HG02798 (cell line): ENCODE results near the gene DPY19L3.
A peak's percentile ranks its signal among the peaks of the same experiment; 100 is the strongest.
"Not testable (repeated sequence)": the region's sequence is repeated elsewhere in the genome, so short reads cannot be mapped to it uniquely, and the experiment has no call there.

Experiments
- ATAC-seq: cut with Tn5 transposase; IDR thresholded peaks from one replicate; pipeline ENCODE4 v1.9.1; 2021; ENCODE audit warnings: mild to moderate bottlenecking; ENCODE audit not compliant: unreplicated experiment, poor library complexity

The DPY19L3 gene

GRCh38 chr19:32437096-32437495 is 31.5 kb downstream of the DPY19L3 start:
- no peak for ATAC-seq

- no peak for ATAC-seq
These were observed 33.2 kb downstream of the DPY19L3 start for GRCh38 chr19:32438751-32439150.

- no peak for ATAC-seq
These were observed 37.1 kb downstream of the DPY19L3 start for GRCh38 chr19:32442650-32443049.

- ATAC-seq: not testable (repeated sequence)
These were observed 42.0 kb downstream of the DPY19L3 start for GRCh38 chr19:32447534-32447933.

GRCh38 chr19:32448026-32448425 is 42.5 kb downstream of the DPY19L3 start:
- ATAC-seq: no peak

- ATAC-seq: no peak
These were observed 44.6 kb downstream of the DPY19L3 start for GRCh38 chr19:32450217-32450616.

GRCh38 chr19:32453736-32454135 is 48.2 kb downstream of the DPY19L3 start:
- no peak for ATAC-seq

GRCh38 chr19:32456406-32456805 is 50.8 kb downstream of the DPY19L3 start:
- ATAC-seq: no peak

- no peak for ATAC-seq
These were observed 52.1 kb downstream of the DPY19L3 start for GRCh38 chr19:32457571-32458158.

GRCh38 chr19:32458500-32459123 is 53.0 kb downstream of the DPY19L3 start:
- peak; percentile 90 for ATAC-seq

- no peak for ATAC-seq
These were observed 53.8 kb downstream of the DPY19L3 start for GRCh38 chr19:32459204-32459865.

- ATAC-seq: no peak
These were observed 54.9 kb downstream of the DPY19L3 start for GRCh38 chr19:32460476-32460875.

- ATAC-seq: no peak
These were observed 58.7 kb downstream of the DPY19L3 start for GRCh38 chr19:32464279-32464678.

GRCh38 chr19:32465176-32465575 is 59.6 kb downstream of the DPY19L3 start:
- ATAC-seq: no peak

GRCh38 chr19:32469795-32470194 is 64.2 kb downstream of the DPY19L3 start:
- no peak for ATAC-seq

- no peak for ATAC-seq
These were observed 65.5 kb downstream of the DPY19L3 start for GRCh38 chr19:32471095-32471494.

- ATAC-seq: no peak
These were observed 66.2 kb downstream of the DPY19L3 start for GRCh38 chr19:32471811-32472210.

GRCh38 chr19:32475141-32476031 is 69.8 kb downstream of the DPY19L3 start:
- ATAC-seq: no peak

- ATAC-seq: no peak
These were observed 70.4 kb downstream of the DPY19L3 start for GRCh38 chr19:32476032-32476350.

GRCh38 chr19:32480321-32480720 is 74.8 kb downstream of the DPY19L3 start:
- ATAC-seq: no peak

- no peak for ATAC-seq
These were observed 78.0 kb downstream of the DPY19L3 start for GRCh38 chr19:32483574-32483973.
